K562 (cell line): Measurements from ENCODE around the gene POLR3A. TPM values are rescaled to one million over a fixed set of nuclear protein-coding genes. Genes with fewer than 3 reads are reported as not detected.
A peak's percentile ranks its signal among the peaks of the same experiment; 100 is the strongest.

Experiments
- ATAC-seq: fragments of 200-7000 bp; cut with Tn5 transposase; 3 replicates; pipeline ENCODE4 v1.9.1; 2020; ENCODE audit warnings: moderate library complexity
- BruUV-seq: library from RNA; stranded (reverse); fragments of 400-500 nt; replicated peaks from 2 replicates; lab custom pipeline; 2021; lab: Mats Ljungman, UMichigan
- CTCF ChIA-PET: fragments of 300-600 bp; formaldehyde crosslinking; extraction: SDS; loops from one replicate; lab custom pipeline; 2021; ENCODE audit warnings: low intra/inter-chr PET ratio; lab: Yijun Ruan, JAX
- POLR2A ChIA-PET: fragments of 300-600, 350-650 bp; sonication (Branson Sonifier 250); formaldehyde crosslinking; extraction: SDS; loops from one replicate; lab custom pipeline; 2021; ENCODE audit warnings: antibody characterized with exemption, inconsistent platforms; lab: Yijun Ruan, JAX
- DNase-seq, 4 experiments: peaks; one replicate each; pipeline versions ENCODE4 v3.0.0 to v3.0.0-alpha.2; 2011 to 2018; ENCODE audit warnings: low spot score in 3 of 4, mixed read lengths in 3 of 4; ENCODE audit errors: extremely low read depth in 1 of 4
- FAIRE-seq: peaks from 2 replicates; lab custom pipeline; 2011; peaks lifted over from hg19 to GRCh38; lab: Jason Lieb, UNC
- H2AFZ ChIP-seq: 2 replicates; pipeline ENCODE4 v1.6.0; 2011; ENCODE audit warnings: low read depth, low read length, control low read depth, inconsistent platforms
- H3K27ac ChIP-seq: fragments of 200-600 bp; 3 replicates; pipeline ENCODE4 v1.8.0; 2011; ENCODE audit warnings: low read depth, mild to moderate bottlenecking, control low read depth, inconsistent platforms, low read length, moderate library complexity, mixed read lengths; ENCODE audit errors: extremely low read depth
- H3K27me3 ChIP-seq, 2 experiments: fragments of 300-600 bp in 1 of 2; 2 replicates in 1 of 2; 3 replicates in 1 of 2; pipeline versions ENCODE4 v1.6.0 to v1.8.0; 2011; ENCODE audit warnings: inconsistent platforms in 2 of 2, low read length in 2 of 2, mild to moderate bottlenecking in 1 of 2, mixed read lengths in 1 of 2, moderate library complexity in 1 of 2; ENCODE audit not compliant: control insufficient read depth in 2 of 2, insufficient read depth in 2 of 2
- H3K36me3 ChIP-seq: fragments of 300-600 bp; 3 replicates; pipeline ENCODE4 v1.8.0; 2011; ENCODE audit warnings: mild to moderate bottlenecking, low read length, inconsistent platforms; ENCODE audit not compliant: control insufficient read depth, insufficient read depth
- H3K4me1 ChIP-seq, 2 experiments: fragments of 200-600 bp in 1 of 2; replicated peaks in 1 of 2; 2 replicates in 1 of 2; 3 replicates in 1 of 2; pipeline versions ENCODE4 v1.5.1 to v1.8.0; 2011; ENCODE audit warnings: inconsistent platforms in 2 of 2, low read length in 2 of 2, mild to moderate bottlenecking in 1 of 2, mixed read lengths in 1 of 2, moderate library complexity in 1 of 2; ENCODE audit not compliant: control insufficient read depth in 2 of 2, insufficient read depth in 2 of 2
- H3K4me2 ChIP-seq: 2 replicates; pipeline ENCODE4 v1.6.1; 2011; ENCODE audit warnings: low read length, control low read depth, inconsistent platforms, mixed read lengths; ENCODE audit not compliant: insufficient read depth
- H3K4me3 ChIP-seq: fragments of 200-600 bp; sonication (generic), shearing (Covaris generic); 2 replicates; pipeline ENCODE4 v1.5.1; 2016; ENCODE audit warnings: control low read depth, inconsistent platforms
- H3K79me2 ChIP-seq: fragments of 200-600 bp; 3 replicates; pipeline ENCODE4 v1.8.0; 2011; ENCODE audit warnings: low read length, inconsistent platforms; ENCODE audit not compliant: control insufficient read depth, insufficient read depth
- H3K9ac ChIP-seq, 2 experiments: 2 replicates each; pipeline versions ENCODE4 v1.6.0 to v1.6.1; 2011; ENCODE audit warnings: low read depth in 2 of 2, low read length in 2 of 2, control low read depth in 1 of 2, inconsistent platforms in 1 of 2, mild to moderate bottlenecking in 1 of 2, mixed read lengths in 1 of 2; ENCODE audit not compliant: insufficient read depth in 1 of 2
- H3K9me1 ChIP-seq: one replicate; pipeline ENCODE4 v1.6.0; 2011; ENCODE audit warnings: inconsistent platforms, mild to moderate bottlenecking, low read length, moderate library complexity; ENCODE audit not compliant: control insufficient read depth, insufficient read depth
- H3K9me3 ChIP-seq: replicated peaks from 2 replicates; pipeline ENCODE4 v1.5.1; 2011; ENCODE audit warnings: low read depth, low read length, inconsistent platforms; ENCODE audit not compliant: control insufficient read depth, insufficient read depth
- H4K20me1 ChIP-seq: replicated peaks from 2 replicates; pipeline ENCODE4 v1.6.1; 2011; ENCODE audit warnings: low read length, inconsistent platforms, mixed read lengths; ENCODE audit not compliant: control insufficient read depth, insufficient read depth
- CBX1 ChIP-seq: sonication (generic); IDR thresholded peaks from 2 replicates; pipeline ENCODE4 v1.6.1; 2016; ENCODE audit warnings: antibody characterized with exemption, low read depth, mild to moderate bottlenecking
- IRF1 ChIP-seq: sonication (generic); formaldehyde crosslinking; IDR thresholded peaks from 2 replicates; pipeline ENCODE4 v1.8.0; 2022; ENCODE audit warnings: missing genetic modification reagents, mild to moderate bottlenecking, borderline replicate concordance
- MEIS2 ChIP-seq: fragments of 450-650 bp; IDR thresholded peaks from 2 replicates; pipeline ENCODE4 v1.6.1; 2014; ENCODE audit warnings: mild to moderate bottlenecking; ENCODE audit not compliant: partially characterized antibody
- RBFOX2 ChIP-seq: fragments of 200-400 bp; formaldehyde crosslinking; IDR thresholded peaks from 2 replicates; pipeline ENCODE4 v1.6.1; 2017; ENCODE audit warnings: low read depth, mild to moderate bottlenecking, low read length, moderate library complexity
- SMAD1 ChIP-seq: fragments of 150-350 bp; IDR thresholded peaks from 2 replicates; pipeline ENCODE4 v1.6.1; 2014; ENCODE audit warnings: low read length, low read depth; ENCODE audit not compliant: partially characterized antibody
- SMARCA4 ChIP-seq: fragments of 450-650 bp; IDR thresholded peaks from 2 replicates; pipeline ENCODE4 v1.6.1; 2016
- ZBTB40 ChIP-seq, 2 experiments: fragments of 450-650 bp in 1 of 2; sonication (generic) in 1 of 2; formaldehyde crosslinking in 1 of 2; IDR thresholded peaks; 2 replicates each; pipeline versions ENCODE4 v1.7.1 to v1.9.0; 2016 to 2022; ENCODE audit warnings: inconsistent platforms in 1 of 2, mild to moderate bottlenecking in 1 of 2, missing genetic modification reagents in 1 of 2
- ZNF76 ChIP-seq: fragments of 250-450 bp; sonication (Bioruptor Pico); IDR thresholded peaks from 2 replicates; pipeline ENCODE4 v1.4.0; 2020; ENCODE audit warnings: mild to moderate bottlenecking, moderate library complexity, borderline replicate concordance
- WGBS: fragments of 100-300 bp; shearing (Covaris generic); methylation state at CpG from one replicate; pipeline ENCODE4 v1.1.6; 2016; ENCODE audit warnings: low coverage, mixed read lengths; ENCODE audit not compliant: insufficient coverage; ENCODE audit errors: missing lambda C conversion rate; 5-methylcytosine and 5-hydroxymethylcytosine counted together
- in situ Hi-C: fragments of 300-500 bp; cut with MboI; formaldehyde crosslinking; loops from 4 replicates; pipeline ENCODE4 v1.15.0; 2018; ENCODE audit warnings: inconsistent platforms, mixed read lengths
- intact Hi-C: fragments of 100-400 bp; cut with micrococcal nuclease; formaldehyde crosslinking; loops from 2 replicates; pipeline ENCODE4 v1.14.2; 2022
- polyA plus RNA-seq, 8 experiments: library from polyadenylated mRNA; depleted of rRNA in 4 of 8; stranded (reverse) in 5 of 8; unstranded in 3 of 8; fragments of >200 nt; fragmentation: Nextera tagmentation in 2 of 8; fragmentation: Illumina TruSeq in 1 of 8; extraction: Ambion mirVana in 2 of 8; extraction: Trizol in 1 of 8; gene quantifications; 2 replicates each; pipeline versions ENCODE4 v1.2.1 to v1.2.3, GENCODE V29; 2011 to 2014; ENCODE audit warnings: inconsistent platforms in 1 of 8, missing spikeins in 1 of 8
- total RNA-seq, 7 experiments: library from RNA; depleted of rRNA in 6 of 7; stranded (reverse); fragments of >200 nt in 6 of 7; fragmentation: Illumina TruSeq in 2 of 7; extraction: Trizol in 2 of 7; gene quantifications; 2 replicates each; pipeline versions ENCODE4 v1.2.1 to v1.2.3, GENCODE V29; 2011 to 2021; ENCODE audit warnings: low replicate concordance in 1 of 7

The POLR3A gene
- total and polyA plus RNA-seq, 9 of the 15 experiments (the other 6 are each of a cell fraction or from before 2014, with no cell fraction given) = 14.9 to 37.0 (median 26.7) TPM

GRCh38 chr10:78035933-78036583, 6.7 kb upstream of the POLR3A start (continued):
- TF ChIP-seq ZNF76 (CRISPR knock-in tag) (no peak), CBX1 (no peak)

GRCh38 chr10:78035437-78035836, 6.1 kb upstream of the POLR3A start:
- FAIRE-seq (no peak), DNase-seq (no peak), ATAC-seq (no peak)
- Histone ChIP-seq H2AFZ (no peak overlapping the region), H3K9me1 (peaks cover 7% of the 10 kb centered on the region), H3K4me1 (peaks cover 18 to 40% of the 10 kb centered on the region in 2 experiments), H4K20me1 (peaks cover 54% of the 10 kb centered on the region), H3K36me3 (peaks cover 63% of the 10 kb centered on the region), H3K79me2 (peaks cover 69% of the 10 kb centered on the region), H3K9me3 (0 out of 2 replicates have a peak, but pooled peaks cover 4% of the 10 kb centered on the region), H3K27ac (peak overlapping the region; percentile 82), H3K9ac (peak overlapping the region in 1 of 2 experiments; percentile 95; a peak in 3 of 4 replicates), H3K27me3 (no peaks in the 10 kb centered on the region), H3K4me2 (peak overlapping the region; percentile 97), H3K4me3 (peak overlapping the region; percentile 72)
- WGBS = 24% methylated on average over 5 of the region's 5 CpGs
- intact Hi-C loops = no loop called here
- POLR2A ChIA-PET = interaction anchor here (0.6 to 2.7 kb wide), 7 partner anchors 11 to 1455 kb away, joined by 3 to 21 read pairs (median 3); no protein-coding TSS in a partner anchor
- BruUV-seq = no TSS peak
- in situ Hi-C loops = loop anchor here (25.0 kb wide), 1 partner anchor 1152 kb away; no protein-coding TSS in a partner anchor
- CTCF ChIA-PET = no interaction called here
- TF ChIP-seq RBFOX2 (0 out of 2 replicates have a peak, but pooled peaks have one; percentile 10), ZBTB40 (IDR thresholded peaks at IDR 0.05) (0 out of 2 replicates have a peak, but pooled peaks have one; percentile 8), ZBTB40 (CRISPR knock-in tag; IDR thresholded peaks at IDR 0.05) (no peak), SMARCA4 (0 out of 2 replicates have a peak, but pooled peaks have one; percentile 3), MEIS2 (peak; percentile 51), SMAD1 (peak; percentile 27), IRF1 (CRISPR knock-in tag) (0 out of 2 replicates have a peak, but pooled peaks have one; percentile 48)
